Cardiac muscle cell (in vitro differentiated cells and primary cell): ENCODE measurements around the gene ALX1. TPM values are rescaled to one million over a fixed set of nuclear protein-coding genes. Genes with fewer than 3 reads are reported as not detected.
A peak's percentile ranks its signal among the peaks of the same experiment; 100 is the strongest.

Source experiments
- DNase-seq, 2 donors: peaks; one replicate each; pipeline versions ENCODE4 v3.0.0 to v3.0.0-alpha.2; 2010 to 2017; ENCODE audit warnings: low read depth in 1 of 2, low spot score in 1 of 2
- H3K27ac ChIP-seq: fragments of 200-600 bp; sonication (generic); 2 replicates; pipeline ENCODE4 v1.5.1; 2016
- H3K27me3 ChIP-seq: fragments of 200-600 bp; sonication (generic); 2 replicates; pipeline ENCODE4 v1.6.0; 2016; ENCODE audit warnings: control low read depth
- H3K36me3 ChIP-seq: fragments of 200-600 bp; sonication (generic); 2 replicates; pipeline ENCODE4 v1.5.1; 2016; ENCODE audit warnings: control low read depth
- H3K4me1 ChIP-seq: fragments of 200-600 bp; sonication (generic); 2 replicates; pipeline ENCODE4 v1.8.1; 2017; ENCODE audit warnings: low read depth, mild to moderate bottlenecking, mixed run types
- H3K4me3 ChIP-seq: fragments of 200-600 bp; sonication (generic); 2 replicates; pipeline ENCODE4 v1.5.1; 2016; ENCODE audit warnings: mild to moderate bottlenecking
- H3K9me3 ChIP-seq: fragments of 200-600 bp; sonication (generic); 2 replicates; pipeline ENCODE4 v1.5.1; 2017; ENCODE audit warnings: low read depth, mild to moderate bottlenecking, control low read depth
- polyA plus RNA-seq: library from polyadenylated mRNA; unstranded; fragments of >200 nt; fragmentation: Nextera tagmentation; extraction: Ambion mirVana; gene quantifications from 2 replicates; pipeline ENCODE4 v1.2.1, GENCODE V29; 2016
- total RNA-seq: library from RNA; depleted of rRNA; stranded (reverse); fragments of >200 nt; gene quantifications from 2 replicates; pipeline ENCODE4 v1.2.3, GENCODE V29; 2016
- TF ChIP-seq, protein P1 (sequence below): IDR thresholded peaks from 2 replicates; pipeline ENCODE4 v1.5.1; 2012; ENCODE audit warnings: low read depth, mild to moderate bottlenecking, low read length

The ALX1 gene
- total and polyA plus RNA-seq, 2 experiments from 2014 or later = 5.2 to 5.9 TPM

DNA sequence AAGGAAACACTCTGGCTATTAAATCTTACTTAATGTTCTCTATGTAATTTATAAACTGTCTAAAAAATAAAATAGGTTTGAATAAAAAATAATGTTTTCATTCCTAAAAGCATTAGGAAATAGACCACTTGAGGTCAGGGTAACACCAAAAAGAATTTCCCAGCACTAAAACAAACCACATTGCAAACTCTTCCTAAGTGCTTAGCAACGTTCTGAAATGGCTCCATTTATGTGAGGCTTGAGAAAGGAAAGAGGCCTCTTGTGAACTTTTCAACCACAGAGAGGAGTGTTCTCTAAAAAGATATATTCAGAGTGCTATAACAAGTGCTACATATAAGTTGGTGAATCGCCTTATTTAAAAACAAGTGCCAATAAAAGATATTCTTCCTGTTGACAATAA is 42.7 kb downstream of the ALX1 start:
- no peaks in the 10 kb centered on the region for H3K9me3 ChIP-seq
- TF ChIP-seq, protein P1, sequence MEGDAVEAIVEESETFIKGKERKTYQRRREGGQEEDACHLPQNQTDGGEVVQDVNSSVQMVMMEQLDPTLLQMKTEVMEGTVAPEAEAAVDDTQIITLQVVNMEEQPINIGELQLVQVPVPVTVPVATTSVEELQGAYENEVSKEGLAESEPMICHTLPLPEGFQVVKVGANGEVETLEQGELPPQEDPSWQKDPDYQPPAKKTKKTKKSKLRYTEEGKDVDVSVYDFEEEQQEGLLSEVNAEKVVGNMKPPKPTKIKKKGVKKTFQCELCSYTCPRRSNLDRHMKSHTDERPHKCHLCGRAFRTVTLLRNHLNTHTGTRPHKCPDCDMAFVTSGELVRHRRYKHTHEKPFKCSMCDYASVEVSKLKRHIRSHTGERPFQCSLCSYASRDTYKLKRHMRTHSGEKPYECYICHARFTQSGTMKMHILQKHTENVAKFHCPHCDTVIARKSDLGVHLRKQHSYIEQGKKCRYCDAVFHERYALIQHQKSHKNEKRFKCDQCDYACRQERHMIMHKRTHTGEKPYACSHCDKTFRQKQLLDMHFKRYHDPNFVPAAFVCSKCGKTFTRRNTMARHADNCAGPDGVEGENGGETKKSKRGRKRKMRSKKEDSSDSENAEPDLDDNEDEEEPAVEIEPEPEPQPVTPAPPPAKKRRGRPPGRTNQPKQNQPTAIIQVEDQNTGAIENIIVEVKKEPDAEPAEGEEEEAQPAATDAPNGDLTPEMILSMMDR = no peak
- no peaks in the 10 kb centered on the region for H3K4me1 ChIP-seq
- H3K4me3 ChIP-seq = no peak overlapping the region
- no peaks in the 10 kb centered on the region for H3K36me3 ChIP-seq
- H3K27ac ChIP-seq = no peak overlapping the region
- H3K27me3 ChIP-seq = no peaks in the 10 kb centered on the region
- DNase-seq = peak; percentile 2 to 19

DNA sequence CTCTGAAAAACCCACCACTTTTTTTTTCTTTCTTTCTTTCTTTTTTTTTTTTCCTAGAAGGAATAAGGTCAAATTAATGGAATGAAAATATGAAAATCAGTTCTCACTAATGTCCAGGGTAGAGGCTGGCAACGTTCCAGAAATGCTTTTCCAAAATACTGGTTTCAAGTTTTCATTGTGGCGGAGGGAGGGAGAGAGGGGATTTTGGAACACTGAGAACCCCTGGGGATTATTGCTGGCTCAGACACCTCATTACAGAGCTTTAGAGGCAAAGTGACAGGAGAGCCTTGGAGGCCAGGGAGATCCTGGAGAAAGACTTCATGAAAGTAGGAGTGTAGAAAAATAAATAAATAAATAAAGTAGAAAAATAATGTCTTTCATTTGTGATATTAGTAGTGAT is 45.4 kb downstream of the ALX1 start:
- Histone ChIP-seq H3K9me3 (no peaks in the 10 kb centered on the region), H3K4me3 (no peak overlapping the region), H3K36me3 (no peaks in the 10 kb centered on the region), H3K4me1 (no peaks in the 10 kb centered on the region), H3K27ac (no peak overlapping the region), H3K27me3 (no peaks in the 10 kb centered on the region)
- DNase-seq = no peak
- TF ChIP-seq, protein P1 = no peak

- DNase-seq = no peak
- no peaks in the 10 kb centered on the region for H3K27me3 ChIP-seq
- no peak overlapping the region for H3K4me3 ChIP-seq
- H3K4me1 ChIP-seq = peaks cover 10% of the 10 kb centered on the region
- H3K36me3 ChIP-seq = no peaks in the 10 kb centered on the region
- no peak overlapping the region for H3K27ac ChIP-seq
- TF ChIP-seq, protein P1 = no peak
- H3K9me3 ChIP-seq = no peaks in the 10 kb centered on the region
These were observed 49.9 kb downstream of the ALX1 start for GRCh38 chr12:85329913-85330312.

GRCh38 chr12:85348779-85349178 is 68.8 kb downstream of the ALX1 start:
- TF ChIP-seq, protein P1 = no peak
- Histone ChIP-seq H3K27me3 (no peaks in the 10 kb centered on the region), H3K36me3 (no peaks in the 10 kb centered on the region), H3K4me1 (peaks cover 16% of the 10 kb centered on the region), H3K27ac (no peak overlapping the region), H3K9me3 (no peaks in the 10 kb centered on the region), H3K4me3 (no peak overlapping the region)
- no peak for DNase-seq

- H3K36me3 ChIP-seq = no peaks in the 10 kb centered on the region
- H3K27me3 ChIP-seq = no peaks in the 10 kb centered on the region
- peak in 1 of 2 donors; percentile 75 for DNase-seq
- H3K4me3 ChIP-seq = no peak overlapping the region
- peak overlapping the region; percentile 83 for H3K27ac ChIP-seq
- H3K9me3 ChIP-seq = no peaks in the 10 kb centered on the region
- TF ChIP-seq, protein P1 = no peak
- H3K4me1 ChIP-seq = peaks cover 26% of the 10 kb centered on the region
These were observed 70.3 kb downstream of the ALX1 start for GRCh38 chr12:85350356-85350755.

Other genes starting within 250 kb of the ALX1 start
- gene TSPAN19, start 243.9 kb upstream of the ALX1 start, total RNA-seq = 0.06 and 0.74 TPM in 2 replicates
- gene TSPAN19, start 243.9 kb upstream of the ALX1 start, polyA plus RNA-seq = 0.95 and 1.9 TPM in 2 replicates
- gene LRRIQ1, start 243.9 kb upstream of the ALX1 start, total RNA-seq = 0.18 and 2.0 TPM in 2 replicates
- gene LRRIQ1, start 243.9 kb upstream of the ALX1 start, polyA plus RNA-seq = 0.26 and 6.9 TPM in 2 replicates